ENCODE measurements around the gene MTHFD2L.

DNA sequence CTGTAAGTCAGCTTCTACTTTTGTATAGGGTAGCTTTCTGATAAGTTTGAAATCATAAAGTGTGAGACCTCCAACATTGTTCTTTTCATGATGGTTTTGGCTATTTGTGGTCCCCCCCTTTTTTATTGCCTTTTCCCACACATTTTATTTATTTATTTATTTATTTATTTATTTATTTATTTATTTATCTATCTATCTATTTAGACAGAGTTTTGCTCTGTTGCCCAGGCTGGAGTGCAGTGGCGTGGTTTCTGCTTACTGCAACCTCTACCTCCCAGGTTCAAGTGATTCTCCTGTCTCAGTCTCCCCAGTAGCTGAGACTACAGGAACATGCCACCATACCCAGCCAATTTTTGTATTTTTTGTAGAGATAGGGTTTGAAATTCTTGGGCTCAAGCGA lies 9.7 kb upstream of the MTHFD2L start:
- TF ChIP-seq POLR2A (IDR thresholded peaks at IDR 0.05; ENCODE audit: low read depth, low read length) (no peak), POLR2AphosphoS5 (IDR thresholded peaks at IDR 0.05; ENCODE audit: low read depth, low read length) (no peak), SPI1 (IDR thresholded peaks at IDR 0.05; ENCODE audit: low read depth, low read length) (no peak), TAF1 (IDR thresholded peaks at IDR 0.05; ENCODE audit: low read depth, low read length) (no peak)

All from GM12891 (cell line).